Osteocyte (in vitro differentiated cells): ENCODE measurements around the gene OTUB2. TPM values are rescaled to one million over a fixed set of nuclear protein-coding genes. Genes with fewer than 3 reads are reported as not detected.

ENCODE experiments used
- DNase-seq: peaks from one replicate; pipeline ENCODE4 v3.0.0; 2021; ENCODE audit warnings: mixed read lengths; ENCODE audit not compliant: unreplicated experiment; ENCODE audit errors: extremely low spot score
- H3K27ac Mint-ChIP-seq: one replicate; pipeline ENCODE4 v1.8.0; 2021; ENCODE audit warnings: mild to moderate bottlenecking, mixed read lengths; ENCODE audit not compliant: unreplicated experiment
- H3K27me3 Mint-ChIP-seq: one replicate; pipeline ENCODE4 v1.8.0; 2021; ENCODE audit warnings: mixed read lengths; ENCODE audit not compliant: unreplicated experiment
- H3K36me3 Mint-ChIP-seq: one replicate; pipeline ENCODE4 v1.8.0; 2021; ENCODE audit warnings: mixed read lengths; ENCODE audit not compliant: unreplicated experiment
- H3K4me1 Mint-ChIP-seq: one replicate; pipeline ENCODE4 v1.8.0; 2021; ENCODE audit warnings: mixed read lengths; ENCODE audit not compliant: unreplicated experiment
- H3K4me3 Mint-ChIP-seq: one replicate; pipeline ENCODE4 v1.8.0; 2021; ENCODE audit warnings: mild to moderate bottlenecking, moderate library complexity, mixed read lengths; ENCODE audit not compliant: unreplicated experiment
- H3K9me3 Mint-ChIP-seq: one replicate; pipeline ENCODE4 v1.8.0; 2021; ENCODE audit warnings: mixed read lengths; ENCODE audit not compliant: unreplicated experiment
- total RNA-seq: library from RNA; stranded (reverse); gene quantifications from 2 replicates; pipeline ENCODE4 v1.2.1, GENCODE V29; 2021
- TF ChIP-seq, protein P1 (sequence below): fragments of 200-600 bp; sonication (generic); IDR thresholded peaks from 2 replicates; pipeline ENCODE4 v1.5.0; 2021; ENCODE audit warnings: antibody characterized with exemption, mild to moderate bottlenecking, moderate library complexity

The OTUB2 gene
- total RNA-seq, 1 donor from 2014 or later = 1.3 TPM

DNA sequence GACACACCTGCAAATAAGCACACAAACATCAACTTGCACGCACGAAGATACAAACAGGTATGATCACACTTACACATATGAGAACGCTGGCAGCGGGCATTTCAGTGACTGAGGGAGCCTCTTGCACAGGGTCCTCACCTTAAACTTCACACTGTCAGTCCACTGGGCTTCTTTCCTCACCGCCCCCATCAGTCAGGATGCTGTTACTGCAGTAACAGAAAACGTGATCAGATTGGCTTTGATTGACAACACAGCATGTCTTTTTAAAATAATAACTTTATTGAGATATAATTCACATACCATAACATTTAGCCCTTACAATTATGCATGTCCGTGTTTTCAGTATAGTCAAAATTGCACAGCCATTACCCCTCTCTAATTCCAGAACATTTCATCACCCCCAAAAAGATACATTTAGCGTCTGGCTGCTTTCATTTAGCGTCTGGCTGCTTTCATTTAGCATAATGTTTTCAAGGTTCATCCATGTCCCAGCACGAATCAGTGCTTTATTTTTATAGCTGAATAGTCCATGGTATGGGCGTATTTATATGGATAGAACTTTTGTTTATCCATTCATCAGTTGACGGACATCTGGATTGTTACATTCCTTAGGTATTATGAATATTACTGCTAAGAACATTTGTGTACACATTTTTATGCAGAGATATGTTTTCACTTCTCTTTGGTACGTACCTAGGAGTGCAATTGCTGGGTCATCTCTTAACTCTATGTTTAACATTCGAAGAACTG lies 20.6 kb upstream of the OTUB2 start:
- Mint-ChIP-seq H3K4me1 (no peaks in the 10 kb centered on the region), H3K27me3 (peaks cover 44% of the 10 kb centered on the region), H3K27ac (no peak overlapping the region), H3K36me3 (no peaks in the 10 kb centered on the region), H3K4me3 (no peak overlapping the region), H3K9me3 (no peaks in the 10 kb centered on the region)
- TF ChIP-seq, protein P1, sequence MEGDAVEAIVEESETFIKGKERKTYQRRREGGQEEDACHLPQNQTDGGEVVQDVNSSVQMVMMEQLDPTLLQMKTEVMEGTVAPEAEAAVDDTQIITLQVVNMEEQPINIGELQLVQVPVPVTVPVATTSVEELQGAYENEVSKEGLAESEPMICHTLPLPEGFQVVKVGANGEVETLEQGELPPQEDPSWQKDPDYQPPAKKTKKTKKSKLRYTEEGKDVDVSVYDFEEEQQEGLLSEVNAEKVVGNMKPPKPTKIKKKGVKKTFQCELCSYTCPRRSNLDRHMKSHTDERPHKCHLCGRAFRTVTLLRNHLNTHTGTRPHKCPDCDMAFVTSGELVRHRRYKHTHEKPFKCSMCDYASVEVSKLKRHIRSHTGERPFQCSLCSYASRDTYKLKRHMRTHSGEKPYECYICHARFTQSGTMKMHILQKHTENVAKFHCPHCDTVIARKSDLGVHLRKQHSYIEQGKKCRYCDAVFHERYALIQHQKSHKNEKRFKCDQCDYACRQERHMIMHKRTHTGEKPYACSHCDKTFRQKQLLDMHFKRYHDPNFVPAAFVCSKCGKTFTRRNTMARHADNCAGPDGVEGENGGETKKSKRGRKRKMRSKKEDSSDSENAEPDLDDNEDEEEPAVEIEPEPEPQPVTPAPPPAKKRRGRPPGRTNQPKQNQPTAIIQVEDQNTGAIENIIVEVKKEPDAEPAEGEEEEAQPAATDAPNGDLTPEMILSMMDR = peak; percentile 45
- no peak for DNase-seq

DNA sequence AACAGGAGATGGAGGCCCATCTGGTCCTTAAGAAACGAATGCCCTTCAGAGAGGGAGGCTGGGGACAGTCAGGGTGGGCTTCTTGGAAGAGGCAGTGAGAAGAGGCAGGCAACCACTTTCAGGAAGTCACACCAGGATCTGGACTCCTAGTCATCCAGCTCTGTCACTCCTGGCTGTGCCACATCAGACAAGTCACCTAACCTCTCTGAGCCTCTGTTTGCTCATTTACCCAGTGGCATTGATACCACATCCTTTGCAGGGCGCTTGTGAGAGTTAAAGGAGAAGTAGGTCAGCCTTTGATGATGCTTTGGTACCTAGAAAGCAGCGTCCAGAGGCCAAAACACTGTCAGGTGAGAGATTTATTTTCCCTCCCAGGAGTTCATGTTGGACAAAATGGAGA lies 17.9 kb upstream of the OTUB2 start:
- no peak overlapping the region for H3K4me3 Mint-ChIP-seq
- no peaks in the 10 kb centered on the region for H3K4me1 Mint-ChIP-seq
- no peaks in the 10 kb centered on the region for H3K36me3 Mint-ChIP-seq
- H3K9me3 Mint-ChIP-seq = no peaks in the 10 kb centered on the region
- H3K27ac Mint-ChIP-seq = no peak overlapping the region
- DNase-seq = no peak
- TF ChIP-seq, protein P1 = no peak
- H3K27me3 Mint-ChIP-seq = peaks cover 48% of the 10 kb centered on the region

DNA sequence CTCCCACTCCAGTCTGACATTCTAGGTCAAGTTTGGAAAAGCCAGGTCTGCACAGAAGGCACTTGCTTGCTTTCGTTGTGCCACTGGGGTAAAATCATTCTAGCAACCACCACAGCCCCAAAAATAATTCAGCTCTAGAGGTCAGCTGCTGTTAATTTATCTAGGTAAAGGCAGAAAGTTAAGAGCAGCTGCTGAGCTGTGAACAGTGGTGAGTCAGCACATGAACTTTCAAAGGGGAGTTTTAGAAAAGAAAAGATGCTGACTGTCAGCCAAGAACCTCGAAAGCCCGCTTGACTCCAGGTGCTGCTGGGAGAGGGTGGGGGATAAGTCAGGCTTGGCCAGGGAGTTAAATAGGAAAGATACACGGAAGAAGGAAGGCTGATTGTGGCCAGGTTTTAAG lies 16.4 kb upstream of the OTUB2 start:
- Mint-ChIP-seq H3K27me3 (peaks cover 48% of the 10 kb centered on the region), H3K36me3 (no peaks in the 10 kb centered on the region), H3K27ac (no peak overlapping the region), H3K9me3 (no peaks in the 10 kb centered on the region), H3K4me1 (no peaks in the 10 kb centered on the region), H3K4me3 (no peak overlapping the region)
- no peak for DNase-seq
- TF ChIP-seq, protein P1 = no peak

DNA sequence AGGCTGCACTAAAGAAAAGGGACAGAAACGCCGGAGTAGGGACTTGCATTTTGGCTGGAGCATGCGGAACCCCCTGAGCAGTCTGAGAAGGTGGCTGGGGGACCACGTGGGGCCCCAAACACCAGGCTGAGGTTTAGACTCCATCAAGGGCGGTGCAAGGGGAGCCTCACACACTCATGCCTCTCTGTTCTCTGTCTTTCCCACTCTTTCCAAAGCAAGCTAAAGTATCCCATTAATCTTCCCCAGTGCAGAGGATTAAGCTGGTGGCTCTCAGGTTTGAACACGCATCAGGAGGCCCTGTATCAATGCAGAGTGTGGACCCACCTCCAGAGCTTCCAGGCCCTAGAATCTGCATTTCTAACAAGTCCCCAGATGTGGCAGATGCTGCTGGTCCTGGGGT lies 15.5 kb upstream of the OTUB2 start:
- DNase-seq = no peak
- no peaks in the 10 kb centered on the region for H3K36me3 Mint-ChIP-seq
- no peaks in the 10 kb centered on the region for H3K4me1 Mint-ChIP-seq
- H3K9me3 Mint-ChIP-seq = no peaks in the 10 kb centered on the region
- no peak overlapping the region for H3K4me3 Mint-ChIP-seq
- TF ChIP-seq, protein P1 = no peak
- no peak overlapping the region for H3K27ac Mint-ChIP-seq
- H3K27me3 Mint-ChIP-seq = peaks cover 52% of the 10 kb centered on the region

DNA sequence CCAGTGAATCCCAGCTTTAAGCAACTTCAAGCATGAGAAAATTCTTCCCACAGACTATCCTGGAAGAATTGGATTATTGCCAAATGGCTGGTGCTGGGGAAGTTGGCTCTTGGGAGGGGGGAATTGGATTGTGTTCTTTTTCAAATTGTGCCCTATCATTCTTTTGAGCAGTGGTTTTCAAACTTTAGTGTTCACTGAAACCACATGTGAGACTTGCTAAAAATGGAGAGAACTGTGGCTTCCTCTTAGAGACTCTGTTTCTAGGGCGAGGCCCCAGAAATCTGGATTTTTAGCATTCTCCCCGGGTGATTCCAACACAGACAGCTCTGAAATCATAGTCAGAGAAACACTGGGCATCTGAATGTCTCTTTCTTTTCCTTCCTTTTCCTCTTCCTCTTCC lies 14.3 kb upstream of the OTUB2 start:
- no peak for DNase-seq
- Mint-ChIP-seq H3K27ac (no peak overlapping the region), H3K27me3 (peaks cover 63% of the 10 kb centered on the region), H3K9me3 (no peaks in the 10 kb centered on the region), H3K4me1 (no peaks in the 10 kb centered on the region), H3K4me3 (no peak overlapping the region), H3K36me3 (no peaks in the 10 kb centered on the region)
- TF ChIP-seq, protein P1 = no peak
